ENCODE data around the gene NAV1.

Gene NAV1

DNA sequence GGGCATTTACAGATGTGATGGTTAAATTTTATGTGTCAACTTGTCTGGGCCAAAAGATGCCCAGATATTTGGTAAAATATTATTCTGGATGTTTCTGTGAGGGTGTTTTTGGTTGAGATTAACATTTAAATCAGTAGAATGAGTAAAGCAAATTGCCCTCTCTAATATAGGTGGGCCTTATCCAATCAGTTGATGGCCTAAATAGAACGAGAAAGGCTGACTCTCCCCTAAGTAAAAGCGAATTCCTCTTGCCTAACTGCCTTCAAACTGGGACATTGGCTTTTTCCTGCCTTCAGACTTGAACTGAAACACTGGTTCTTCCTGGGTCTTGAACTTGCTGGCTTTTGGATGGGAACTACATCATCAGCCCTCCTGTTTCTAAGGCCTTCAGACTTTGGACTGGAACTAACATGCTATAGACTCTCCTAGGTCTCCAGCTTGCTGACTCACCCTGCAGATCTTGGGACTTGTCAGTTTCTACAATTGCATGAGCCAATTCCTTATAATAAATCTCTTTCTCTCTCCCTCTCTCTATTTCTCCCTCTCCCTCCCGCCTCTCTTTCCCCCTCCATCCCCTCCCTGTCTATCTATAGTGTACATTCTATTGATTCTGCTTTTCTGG, 10.2 kb upstream of the NAV1 start:
- H3K27ac ChIP-seq (ENCODE audit: low read depth, low read length): no peak overlapping the region
- no peaks in the 10 kb centered on the region for H3K27me3 ChIP-seq (ENCODE audit: control insufficient read depth, insufficient read depth, low read length)
- H3K9ac ChIP-seq (ENCODE audit: low read length): no peak overlapping the region
- peaks cover 12% of the 10 kb centered on the region for H3K4me1 ChIP-seq (ENCODE audit: control insufficient read depth, insufficient read depth, low read length)
- H3K9me3 ChIP-seq (ENCODE audit: control insufficient read depth, insufficient read depth, low read depth, low read length): no peaks in the 10 kb centered on the region
- H3K4me3 ChIP-seq (ENCODE audit: low read depth, low read length): no peak overlapping the region
- H3K36me3 ChIP-seq (ENCODE audit: control insufficient read depth, insufficient read depth, low read length): no peaks in the 10 kb centered on the region

DNA sequence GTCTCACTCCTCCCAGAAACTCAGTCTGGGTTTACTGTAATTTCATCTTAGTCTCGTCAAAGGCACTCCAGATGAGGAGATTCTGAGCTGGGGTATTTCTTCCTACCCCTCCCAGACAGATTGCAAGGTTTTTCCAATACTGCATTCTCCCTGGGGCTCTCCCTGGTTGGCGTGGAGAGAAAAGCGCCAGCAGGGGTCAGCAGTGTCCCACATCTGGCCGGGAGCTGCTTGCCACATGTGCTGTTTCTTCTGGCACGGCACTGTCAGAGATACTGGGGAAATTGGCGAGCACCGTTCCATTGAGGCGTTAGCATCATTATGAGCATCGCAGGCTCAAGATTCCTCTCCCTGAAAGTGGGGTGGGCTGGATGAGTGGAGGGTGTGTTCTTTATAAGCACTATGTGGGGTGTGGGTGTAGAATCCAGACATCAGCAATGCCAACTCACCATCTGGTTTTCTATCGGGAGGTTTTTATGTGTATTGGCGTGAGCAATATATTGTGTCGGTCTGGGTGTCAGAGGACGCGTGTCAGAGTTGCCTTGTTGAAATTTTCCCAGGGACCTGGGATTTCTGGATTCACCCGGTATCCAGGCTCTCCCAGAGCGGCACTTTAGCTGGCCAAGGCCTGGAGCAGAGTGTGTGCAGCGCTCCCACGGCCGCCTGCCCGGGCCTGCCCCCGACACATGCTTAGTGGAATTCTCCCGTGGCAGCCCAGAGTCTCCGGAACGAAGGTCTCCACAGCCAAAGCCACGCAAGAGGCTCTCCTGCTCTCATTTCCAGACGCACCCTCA, 8.0 kb upstream of the NAV1 start:
- Histone ChIP-seq H3K36me3 (ENCODE audit: control insufficient read depth, insufficient read depth, low read length) (no peaks in the 10 kb centered on the region), H3K27ac (ENCODE audit: low read depth, low read length) (no peak overlapping the region), H3K9me3 (ENCODE audit: control insufficient read depth, insufficient read depth, low read depth, low read length) (no peaks in the 10 kb centered on the region), H3K27me3 (ENCODE audit: control insufficient read depth, insufficient read depth, low read length) (no peaks in the 10 kb centered on the region; the same call in 1 of the 2 replicates), H3K9ac (ENCODE audit: low read length) (no peak overlapping the region), H3K4me3 (ENCODE audit: low read depth, low read length) (no peak overlapping the region), H3K4me1 (ENCODE audit: control insufficient read depth, insufficient read depth, low read length) (peaks cover 12% of the 10 kb centered on the region)

DNA sequence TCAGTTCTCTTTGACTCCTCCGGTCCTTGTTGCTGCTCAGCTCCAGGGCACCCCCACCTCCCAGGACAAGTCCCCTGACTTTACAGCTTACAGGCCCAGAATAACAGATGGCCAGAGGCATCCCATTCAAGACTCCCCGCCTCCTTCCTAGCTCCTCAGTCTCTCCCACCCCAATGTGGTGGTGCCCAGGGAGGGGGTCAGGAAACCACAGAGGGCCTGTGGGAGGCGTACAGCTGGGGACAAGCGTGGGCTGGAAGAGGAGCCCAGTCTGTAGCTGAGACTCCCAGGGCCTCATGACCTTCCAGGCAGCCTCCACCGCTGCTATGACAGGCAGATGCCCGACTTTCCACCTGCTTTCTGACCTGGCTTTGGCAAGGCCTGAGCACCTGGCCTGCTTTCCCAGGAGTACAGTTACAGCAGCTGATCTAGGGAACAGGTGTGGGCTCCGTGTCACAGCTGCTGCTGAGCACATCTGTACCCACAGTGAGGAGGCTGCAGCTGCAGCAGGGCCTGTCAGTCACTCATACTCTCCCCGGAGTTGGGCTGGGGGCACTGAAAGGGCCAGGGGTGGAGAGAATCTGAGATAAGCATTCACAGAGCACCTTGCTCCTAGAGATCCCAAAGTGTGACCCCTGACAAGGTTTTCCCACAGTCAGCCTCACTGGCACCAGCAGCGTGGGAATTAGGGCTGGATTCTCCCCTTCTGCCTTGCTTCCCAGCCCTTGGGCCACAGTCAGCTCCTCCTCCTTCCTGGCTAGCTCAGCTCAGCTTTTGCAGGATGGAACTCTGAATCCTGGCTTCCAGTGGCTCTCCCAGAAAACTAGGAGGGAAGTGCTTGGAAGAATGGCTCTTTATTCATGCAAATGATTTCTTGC, 7.1 kb upstream of the NAV1 start:
- Histone ChIP-seq H3K9me3 (ENCODE audit: control insufficient read depth, insufficient read depth, low read depth, low read length) (no peaks in the 10 kb centered on the region), H3K4me3 (ENCODE audit: low read depth, low read length) (no peak overlapping the region), H3K36me3 (ENCODE audit: control insufficient read depth, insufficient read depth, low read length) (no peaks in the 10 kb centered on the region), H3K27me3 (ENCODE audit: control insufficient read depth, insufficient read depth, low read length) (peaks cover 6% of the 10 kb centered on the region), H3K9ac (ENCODE audit: low read length) (no peak overlapping the region), H3K27ac (ENCODE audit: low read depth, low read length) (no peak overlapping the region), H3K4me1 (ENCODE audit: control insufficient read depth, insufficient read depth, low read length) (peaks cover 12% of the 10 kb centered on the region)

DNA sequence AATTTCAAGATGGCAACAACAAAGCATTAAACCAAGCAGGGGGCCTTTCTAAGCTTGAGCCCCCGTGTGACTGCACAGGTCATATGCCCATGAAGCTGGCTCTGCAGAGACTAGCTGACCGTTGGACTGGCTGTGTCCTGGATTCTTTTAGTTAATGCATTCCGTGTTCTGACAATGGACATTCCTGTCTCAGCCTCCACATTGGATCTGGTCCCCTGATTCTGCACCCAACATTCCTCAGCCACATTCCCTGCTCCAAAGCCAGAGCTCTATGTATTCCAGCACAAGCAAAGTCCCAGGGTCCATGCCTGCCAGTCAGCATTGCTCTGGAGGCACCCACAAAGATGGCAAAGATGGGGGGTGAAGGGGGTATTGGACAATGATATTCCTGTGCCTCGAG, 5.1 kb upstream of the NAV1 start:
- H3K9ac ChIP-seq (ENCODE audit: low read length): no peak overlapping the region
- H3K4me1 ChIP-seq (ENCODE audit: control insufficient read depth, insufficient read depth, low read length): peaks cover 15% of the 10 kb centered on the region
- no peaks in the 10 kb centered on the region for H3K36me3 ChIP-seq (ENCODE audit: control insufficient read depth, insufficient read depth, low read length)
- H3K27me3 ChIP-seq (ENCODE audit: control insufficient read depth, insufficient read depth, low read length): peaks cover 27% of the 10 kb centered on the region
- no peak overlapping the region for H3K4me3 ChIP-seq (ENCODE audit: low read depth, low read length)
- no peak overlapping the region for H3K27ac ChIP-seq (ENCODE audit: low read depth, low read length)
- no peaks in the 10 kb centered on the region for H3K9me3 ChIP-seq (ENCODE audit: control insufficient read depth, insufficient read depth, low read depth, low read length)

DNA sequence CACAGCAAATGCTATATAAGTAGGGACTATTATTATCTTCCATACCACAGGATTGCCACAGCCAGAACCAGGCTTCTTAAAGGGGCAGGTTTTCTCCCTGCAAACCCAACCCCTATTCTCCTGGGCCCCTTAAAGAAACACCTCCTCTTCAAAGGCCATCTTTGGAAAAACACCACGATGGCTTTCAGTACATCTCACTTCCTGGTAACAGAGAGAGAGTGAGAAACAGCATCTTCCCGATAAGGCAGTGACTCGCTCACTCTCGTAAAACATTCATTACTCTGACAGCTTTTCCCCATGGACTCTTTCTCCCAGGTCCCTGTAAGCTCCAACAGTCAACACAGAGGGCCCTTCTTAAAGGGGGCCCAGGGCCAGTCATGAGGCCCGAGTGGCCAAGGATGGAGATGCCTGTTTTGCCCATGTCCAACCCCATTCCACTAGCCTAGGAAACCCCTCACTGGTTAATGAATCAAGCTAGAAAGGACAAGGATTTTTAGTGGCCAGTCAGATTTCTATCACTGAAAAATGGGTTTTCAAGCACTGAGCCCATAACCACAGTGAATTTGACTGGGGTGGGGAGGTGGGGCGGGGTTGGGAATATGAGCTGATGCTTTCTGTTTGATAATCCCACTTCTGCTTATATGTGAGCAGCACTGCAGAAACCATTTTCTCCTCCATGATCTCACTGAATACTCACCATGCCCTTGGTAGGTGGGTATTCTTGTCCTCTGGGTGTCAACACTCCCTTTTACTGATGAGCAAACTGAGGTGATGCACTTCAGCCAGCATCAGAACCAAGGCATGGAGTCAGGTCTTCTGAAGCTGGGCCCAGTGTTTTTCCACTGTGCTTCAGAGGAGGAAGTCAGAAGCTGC, 3.6 kb upstream of the NAV1 start:
- no peaks in the 10 kb centered on the region for H3K9me3 ChIP-seq (ENCODE audit: control insufficient read depth, insufficient read depth, low read depth, low read length)
- H3K27me3 ChIP-seq (ENCODE audit: control insufficient read depth, insufficient read depth, low read length): peaks cover 41% of the 10 kb centered on the region
- H3K9ac ChIP-seq (ENCODE audit: low read length): no peak overlapping the region
- no peak overlapping the region for H3K4me3 ChIP-seq (ENCODE audit: low read depth, low read length)
- H3K27ac ChIP-seq (ENCODE audit: low read depth, low read length): no peak overlapping the region
- no peaks in the 10 kb centered on the region for H3K36me3 ChIP-seq (ENCODE audit: control insufficient read depth, insufficient read depth, low read length)
- peaks cover 16% of the 10 kb centered on the region for H3K4me1 ChIP-seq (ENCODE audit: control insufficient read depth, insufficient read depth, low read length)

DNA sequence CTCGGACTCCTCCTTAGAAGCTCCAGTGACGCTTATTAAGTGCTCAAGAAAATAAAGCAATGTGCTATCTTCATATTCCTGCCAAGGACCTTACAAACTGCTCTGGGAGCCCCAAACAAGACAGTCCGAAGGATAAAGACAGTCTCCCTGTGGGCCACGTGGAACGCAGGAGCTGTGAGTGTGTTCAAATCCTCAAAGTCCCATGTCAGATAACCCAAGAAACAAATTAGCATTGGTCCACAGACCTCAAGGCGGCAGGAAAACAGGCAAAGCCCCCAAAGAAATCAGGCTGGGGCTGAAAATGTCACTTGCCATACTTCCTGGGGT, 3.0 kb upstream of the NAV1 start:
- Histone ChIP-seq H3K4me3 (ENCODE audit: low read depth, low read length) (no peak overlapping the region), H3K9me3 (ENCODE audit: control insufficient read depth, insufficient read depth, low read depth, low read length) (no peaks in the 10 kb centered on the region), H3K36me3 (ENCODE audit: control insufficient read depth, insufficient read depth, low read length) (no peaks in the 10 kb centered on the region), H3K27me3 (ENCODE audit: control insufficient read depth, insufficient read depth, low read length) (peaks cover 47% of the 10 kb centered on the region), H3K27ac (ENCODE audit: low read depth, low read length) (no peak overlapping the region), H3K9ac (ENCODE audit: low read length) (no peak overlapping the region), H3K4me1 (ENCODE audit: control insufficient read depth, insufficient read depth, low read length) (peaks cover 22% of the 10 kb centered on the region)

DNA sequence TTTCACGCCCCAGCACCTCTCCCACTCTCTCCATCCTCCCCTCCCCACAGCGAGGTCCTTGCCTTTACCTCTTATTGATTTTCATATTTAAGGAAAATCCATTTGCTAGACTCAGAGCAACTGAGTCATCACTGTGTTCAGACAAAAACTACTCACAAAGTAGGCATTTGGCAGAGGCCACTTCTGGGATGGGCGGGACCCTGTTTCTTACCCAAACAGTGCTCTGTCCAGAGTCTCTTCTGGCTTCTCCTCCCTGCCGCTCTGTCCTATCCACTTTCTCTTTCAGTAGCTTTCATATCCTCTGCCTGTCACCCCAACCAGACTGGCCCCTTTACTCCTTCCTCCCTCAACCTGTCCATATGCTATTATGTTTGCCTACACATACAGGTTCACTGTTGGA, 2.4 kb upstream of the NAV1 start:
- Histone ChIP-seq H3K9ac (ENCODE audit: low read length) (no peak overlapping the region), H3K4me1 (ENCODE audit: control insufficient read depth, insufficient read depth, low read length) (peaks cover 21% of the 10 kb centered on the region), H3K4me3 (ENCODE audit: low read depth, low read length) (no peak overlapping the region), H3K36me3 (ENCODE audit: control insufficient read depth, insufficient read depth, low read length) (no peaks in the 10 kb centered on the region), H3K27ac (ENCODE audit: low read depth, low read length) (no peak overlapping the region), H3K9me3 (ENCODE audit: control insufficient read depth, insufficient read depth, low read depth, low read length) (no peaks in the 10 kb centered on the region), H3K27me3 (ENCODE audit: control insufficient read depth, insufficient read depth, low read length) (peaks cover 52% of the 10 kb centered on the region)

DNA sequence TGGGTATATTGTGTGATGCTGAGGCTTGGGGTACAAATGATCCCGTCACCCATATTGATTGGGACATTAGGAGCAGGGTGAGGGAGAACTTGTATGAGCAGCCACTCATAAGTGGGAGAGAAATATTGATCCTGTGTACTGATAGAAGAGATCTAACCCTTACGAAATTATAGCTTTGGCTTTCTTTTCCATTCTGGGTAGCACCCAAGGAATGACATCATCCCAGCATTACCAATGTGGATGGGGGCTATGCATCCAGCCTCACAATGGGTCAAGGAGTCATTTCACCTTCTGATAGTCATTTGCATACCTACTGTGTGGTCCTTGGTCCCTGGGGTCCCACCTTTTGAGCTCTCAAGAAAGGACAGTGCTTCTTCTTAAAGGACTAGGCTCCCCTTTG, 1.9 kb upstream of the NAV1 start:
- no peaks in the 10 kb centered on the region for H3K9me3 ChIP-seq (ENCODE audit: control insufficient read depth, insufficient read depth, low read depth, low read length)
- H3K27ac ChIP-seq (ENCODE audit: low read depth, low read length): no peak overlapping the region

DNA sequence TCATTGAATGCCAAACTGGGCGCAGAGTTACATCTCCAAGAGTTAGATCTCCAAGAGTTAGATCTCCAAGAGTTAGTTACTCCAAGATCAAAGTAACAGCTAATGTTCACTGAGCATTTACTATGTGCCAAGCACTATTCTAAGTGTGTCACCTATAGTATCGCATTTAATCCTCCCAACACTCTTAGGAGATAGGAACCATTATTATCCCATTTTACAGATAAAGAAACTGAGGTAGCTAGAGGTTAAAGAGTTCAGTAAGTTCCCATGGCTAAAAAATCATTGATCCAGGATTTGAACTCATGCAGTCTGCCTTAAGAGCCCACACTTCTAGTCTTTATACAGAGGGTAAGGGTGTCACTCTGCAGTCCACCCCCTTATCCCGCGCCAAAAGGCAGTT, 1.5 kb upstream of the NAV1 start:
- Histone ChIP-seq H3K27me3 (ENCODE audit: control insufficient read depth, insufficient read depth, low read length) (peaks cover 52% of the 10 kb centered on the region), H3K4me3 (ENCODE audit: low read depth, low read length) (no peak overlapping the region), H3K4me1 (ENCODE audit: control insufficient read depth, insufficient read depth, low read length) (peaks cover 12% of the 10 kb centered on the region), H3K9me3 (ENCODE audit: control insufficient read depth, insufficient read depth, low read depth, low read length) (no peaks in the 10 kb centered on the region), H3K27ac (ENCODE audit: low read depth, low read length) (no peak overlapping the region), H3K36me3 (ENCODE audit: control insufficient read depth, insufficient read depth, low read length) (no peaks in the 10 kb centered on the region), H3K9ac (ENCODE audit: low read length) (no peak overlapping the region)

More for the DNA sequence above, 1.9 kb upstream of the NAV1 start:
- Histone ChIP-seq H3K4me1 (ENCODE audit: control insufficient read depth, insufficient read depth, low read length) (peaks cover 16% of the 10 kb centered on the region), H3K27me3 (ENCODE audit: control insufficient read depth, insufficient read depth, low read length) (peaks cover 52% of the 10 kb centered on the region), H3K4me3 (ENCODE audit: low read depth, low read length) (no peak overlapping the region), H3K36me3 (ENCODE audit: control insufficient read depth, insufficient read depth, low read length) (no peaks in the 10 kb centered on the region), H3K9ac (ENCODE audit: low read length) (no peak overlapping the region)

DNA sequence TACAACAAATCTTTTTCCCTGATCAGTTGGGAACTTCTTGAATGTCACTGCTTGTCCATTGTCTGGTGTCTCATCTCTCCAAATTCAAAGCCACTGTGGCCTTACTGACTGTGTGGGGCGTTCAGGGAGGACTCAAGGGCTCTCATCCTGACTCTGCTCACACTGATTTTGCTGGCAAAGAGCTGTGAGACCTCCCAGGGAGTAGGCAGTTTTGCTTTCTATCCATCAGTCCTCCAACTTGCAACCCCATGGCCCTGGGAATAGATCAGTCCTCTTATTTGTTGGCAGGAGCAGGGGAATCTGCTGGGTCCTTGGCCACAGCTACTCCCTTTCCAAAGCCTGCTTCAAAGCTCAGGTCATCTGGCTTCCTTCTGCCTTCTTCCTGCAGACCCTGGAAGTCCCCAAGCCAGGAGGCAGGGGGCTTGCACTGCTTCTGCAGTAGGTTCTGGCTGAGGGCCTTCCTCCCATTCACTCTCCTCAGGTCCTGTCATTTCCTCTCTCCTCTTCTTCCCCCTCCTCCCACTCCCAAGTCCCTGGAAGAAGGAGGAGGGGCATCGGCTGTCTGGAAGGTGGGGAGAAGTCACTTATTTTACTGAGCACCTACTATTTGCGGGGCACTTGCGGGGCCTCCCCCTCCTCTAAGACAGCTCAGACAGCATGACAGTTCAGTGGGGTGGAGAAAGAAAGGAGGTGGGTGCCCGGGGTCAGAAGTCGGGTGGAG, 876 bp upstream of the NAV1 start:
- Histone ChIP-seq H3K27ac (ENCODE audit: low read depth, low read length) (no peak overlapping the region), H3K27me3 (ENCODE audit: control insufficient read depth, insufficient read depth, low read length) (peaks cover 52% of the 10 kb centered on the region), H3K9ac (ENCODE audit: low read length) (peak overlapping the region; percentile 36), H3K4me1 (ENCODE audit: control insufficient read depth, insufficient read depth, low read length) (peaks cover 11% of the 10 kb centered on the region), H3K36me3 (ENCODE audit: control insufficient read depth, insufficient read depth, low read length) (no peaks in the 10 kb centered on the region), H3K9me3 (ENCODE audit: control insufficient read depth, insufficient read depth, low read depth, low read length) (no peaks in the 10 kb centered on the region), H3K4me3 (ENCODE audit: low read depth, low read length) (peak overlapping the region; percentile 83)
